Duodenal mucosa (tissue), 2 donors: ENCODE data around the gene PAPOLA.

Experiments
- H3K27ac ChIP-seq: one replicate; pipeline ENCODE4 v1.7.0; 2013; ENCODE audit warnings: low read depth, low read length
- H3K27me3 ChIP-seq, 2 donors: one replicate each; pipeline ENCODE4 v1.7.0; 2013; ENCODE audit warnings: low read length in 2 of 2, control low read depth in 1 of 2; ENCODE audit not compliant: insufficient read depth in 2 of 2, control insufficient read depth in 1 of 2
- H3K36me3 ChIP-seq, 2 donors: one replicate each; pipeline ENCODE4 v1.7.0; 2013; ENCODE audit warnings: low read length in 2 of 2, control low read depth in 1 of 2; ENCODE audit not compliant: insufficient read depth in 2 of 2, control insufficient read depth in 1 of 2
- H3K4me1 ChIP-seq, 2 donors: one replicate each; pipeline ENCODE4 v1.7.0; 2013; ENCODE audit warnings: low read length in 2 of 2, control low read depth in 1 of 2; ENCODE audit not compliant: insufficient read depth in 2 of 2, control insufficient read depth in 1 of 2
- H3K4me3 ChIP-seq, 2 donors: one replicate each; pipeline ENCODE4 v1.7.0; 2013; ENCODE audit warnings: low read length in 2 of 2, low read depth in 1 of 2
- H3K9ac ChIP-seq, 2 donors: one replicate each; pipeline ENCODE4 v1.7.0; 2013; ENCODE audit warnings: low read length in 2 of 2, low read depth in 1 of 2
- H3K9me3 ChIP-seq, 2 donors: one replicate each; pipeline ENCODE4 v1.7.0; 2013; ENCODE audit warnings: low read length in 2 of 2, control low read depth in 1 of 2; ENCODE audit not compliant: control insufficient read depth in 1 of 2

The PAPOLA gene

GRCh38 chr14:96554315-96554910 lies 52.2 kb downstream of the PAPOLA start:
- no peaks in the 10 kb centered on the region for H3K4me1 ChIP-seq
- H3K36me3 ChIP-seq: peaks cover 29 to 60% of the 10 kb centered on the region in 2 donors
- no peak overlapping the region for H3K4me3 ChIP-seq
- H3K27me3 ChIP-seq: no peaks in the 10 kb centered on the region
- no peaks in the 10 kb centered on the region for H3K9me3 ChIP-seq
- H3K9ac ChIP-seq: no peak overlapping the region
- H3K27ac ChIP-seq: no peak overlapping the region

- H3K4me1 ChIP-seq: no peaks in the 10 kb centered on the region
- no peak overlapping the region for H3K4me3 ChIP-seq
- no peak overlapping the region for H3K27ac ChIP-seq
- no peak overlapping the region for H3K9ac ChIP-seq
- H3K9me3 ChIP-seq: no peaks in the 10 kb centered on the region
- H3K27me3 ChIP-seq: no peaks in the 10 kb centered on the region
- peaks cover 27 to 41% of the 10 kb centered on the region in 2 donors for H3K36me3 ChIP-seq
Observed at GRCh38 chr14:96559571-96559970, 57.4 kb downstream of the PAPOLA start.

- H3K36me3 ChIP-seq: peaks cover 15 to 42% of the 10 kb centered on the region in 2 donors
- no peak overlapping the region for H3K4me3 ChIP-seq
- no peaks in the 10 kb centered on the region for H3K27me3 ChIP-seq
- no peak overlapping the region for H3K27ac ChIP-seq
- H3K9me3 ChIP-seq: no peaks in the 10 kb centered on the region
- H3K4me1 ChIP-seq: no peaks in the 10 kb centered on the region
- no peak overlapping the region for H3K9ac ChIP-seq
Observed at GRCh38 chr14:96564389-96564788, 62.2 kb downstream of the PAPOLA start.

- H3K9ac ChIP-seq: no peak overlapping the region
- no peaks in the 10 kb centered on the region for H3K4me1 ChIP-seq
- no peaks in the 10 kb centered on the region for H3K27me3 ChIP-seq
- H3K36me3 ChIP-seq: peaks cover 13 to 45% of the 10 kb centered on the region in 2 donors
- no peaks in the 10 kb centered on the region for H3K9me3 ChIP-seq
- no peak overlapping the region for H3K4me3 ChIP-seq
- no peak overlapping the region for H3K27ac ChIP-seq
Observed at GRCh38 chr14:96565811-96566210, 63.6 kb downstream of the PAPOLA start.

GRCh38 chr14:96567289-96567899 lies 65.2 kb downstream of the PAPOLA start:
- H3K27me3 ChIP-seq: no peaks in the 10 kb centered on the region
- no peaks in the 10 kb centered on the region for H3K9me3 ChIP-seq
- no peak overlapping the region for H3K4me3 ChIP-seq
- no peaks in the 10 kb centered on the region for H3K4me1 ChIP-seq
- no peak overlapping the region for H3K27ac ChIP-seq
- H3K9ac ChIP-seq: no peak overlapping the region
- peaks cover 9 to 46% of the 10 kb centered on the region in 2 donors for H3K36me3 ChIP-seq

- H3K4me3 ChIP-seq: no peak overlapping the region
Observed at GRCh38 chr14:96568621-96569020, 66.4 kb downstream of the PAPOLA start.

GRCh38 chr14:96571311-96571710 lies 69.1 kb downstream of the PAPOLA start:
- Histone ChIP-seq H3K27me3 (no peaks in the 10 kb centered on the region), H3K27ac (no peak overlapping the region), H3K9ac (no peak overlapping the region), H3K36me3 (peaks cover 0 to 27% of the 10 kb centered on the region in 2 donors), H3K9me3 (no peaks in the 10 kb centered on the region), H3K4me3 (no peak overlapping the region), H3K4me1 (no peaks in the 10 kb centered on the region)

More at GRCh38 chr14:96568621-96569020, 66.4 kb downstream of the PAPOLA start:
- Histone ChIP-seq H3K27me3 (no peaks in the 10 kb centered on the region), H3K27ac (no peak overlapping the region), H3K4me1 (no peaks in the 10 kb centered on the region), H3K9me3 (no peaks in the 10 kb centered on the region), H3K36me3 (peaks cover 5 to 42% of the 10 kb centered on the region in 2 donors), H3K9ac (no peak overlapping the region)

GRCh38 chr14:96573473-96574100 lies 71.4 kb downstream of the PAPOLA start:
- Histone ChIP-seq H3K27me3 (no peaks in the 10 kb centered on the region), H3K36me3 (peaks cover 0 to 19% of the 10 kb centered on the region in 2 donors), H3K4me3 (no peak overlapping the region), H3K9me3 (no peaks in the 10 kb centered on the region), H3K27ac (no peak overlapping the region), H3K4me1 (no peaks in the 10 kb centered on the region), H3K9ac (no peak overlapping the region)

GRCh38 chr14:96574171-96574632 lies 72.0 kb downstream of the PAPOLA start:
- no peak overlapping the region for H3K9ac ChIP-seq

More at GRCh38 chr14:96574171-96574632, 72.0 kb downstream of the PAPOLA start:
- Histone ChIP-seq H3K36me3 (peaks cover 0 to 18% of the 10 kb centered on the region in 2 donors), H3K4me3 (no peak overlapping the region), H3K4me1 (no peaks in the 10 kb centered on the region), H3K9me3 (no peaks in the 10 kb centered on the region), H3K27ac (no peak overlapping the region), H3K27me3 (no peaks in the 10 kb centered on the region)
